GM21723 (cell line): ENCODE results near the gene TOX2.

ENCODE experiments used
- ATAC-seq: cut with Tn5 transposase; IDR thresholded peaks from one replicate; pipeline ENCODE4 v1.9.1; 2021; ENCODE audit warnings: mild to moderate bottlenecking, moderate library complexity; ENCODE audit not compliant: unreplicated experiment

TOX2 gene

DNA sequence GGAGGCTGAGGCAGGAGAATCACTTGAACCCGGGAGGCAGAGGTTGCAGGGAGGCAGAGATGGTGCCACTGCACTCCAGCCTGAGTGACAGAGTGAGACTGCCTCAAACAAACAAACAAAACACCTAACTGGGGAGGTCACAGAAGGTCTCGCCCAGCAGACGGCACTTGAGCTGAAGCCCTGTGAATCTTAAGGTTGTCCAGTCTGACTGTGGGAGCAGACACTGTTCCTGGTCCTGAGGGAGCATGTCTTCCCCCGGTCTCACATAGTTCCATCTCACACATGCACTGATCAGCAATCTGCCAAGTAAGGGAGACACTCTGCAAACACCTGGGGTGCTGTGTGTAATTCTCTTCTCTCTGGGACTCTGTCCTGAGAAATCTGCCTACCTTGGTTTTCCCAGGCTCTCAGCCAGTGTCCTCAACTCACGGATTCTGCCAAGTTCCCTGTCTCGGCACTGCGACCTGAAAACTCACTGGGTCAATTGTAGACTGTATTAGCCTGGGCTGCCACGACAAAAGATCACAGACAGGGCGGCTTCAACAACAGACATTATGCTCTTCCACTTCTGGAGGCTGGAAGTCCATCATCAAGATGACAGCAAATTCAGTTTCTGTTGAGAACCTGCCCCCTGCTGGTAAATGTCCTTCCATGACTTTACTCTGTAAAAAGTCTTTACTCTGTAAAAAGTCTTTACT is 178.0 kb downstream of the TOX2 start:
- ATAC-seq, result no peak

DNA sequence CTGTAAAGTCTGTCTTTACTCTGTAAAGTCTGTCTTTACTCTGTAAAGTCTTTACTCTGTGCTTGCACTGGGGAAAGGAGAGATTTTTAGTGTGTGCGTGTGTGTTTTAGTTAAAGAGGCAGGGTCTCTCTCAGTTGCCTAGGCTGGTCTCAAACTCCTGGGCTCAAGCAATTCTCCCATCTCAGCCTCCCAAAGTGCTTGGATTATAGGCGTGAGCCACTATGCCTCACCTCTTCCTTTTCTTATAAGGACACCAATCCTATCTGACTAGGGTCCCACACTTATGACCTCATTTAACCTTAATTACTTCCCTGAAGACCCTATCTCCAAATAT is 178.6 kb downstream of the TOX2 start:
- no peak for ATAC-seq

DNA sequence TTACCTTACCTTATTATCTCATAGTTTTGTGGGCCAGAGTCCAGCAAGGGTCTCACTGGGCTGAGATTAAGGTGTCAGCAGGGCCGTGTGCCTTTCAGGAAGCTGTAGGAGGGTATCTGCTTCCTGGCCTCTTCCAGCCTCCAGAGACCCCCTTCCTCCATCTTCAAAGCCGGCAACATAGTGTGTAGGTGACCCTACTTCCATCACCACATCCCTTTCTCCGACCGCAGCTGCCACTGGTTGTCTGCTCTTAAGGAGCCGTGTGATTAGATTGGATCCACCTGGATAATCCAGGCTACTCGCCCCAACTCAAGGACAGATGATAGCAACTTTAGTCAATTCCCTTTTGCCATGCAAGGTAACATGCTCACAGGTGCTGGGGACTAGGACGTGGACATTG is 181.2 kb downstream of the TOX2 start:
- ATAC-seq, result no peak

DNA sequence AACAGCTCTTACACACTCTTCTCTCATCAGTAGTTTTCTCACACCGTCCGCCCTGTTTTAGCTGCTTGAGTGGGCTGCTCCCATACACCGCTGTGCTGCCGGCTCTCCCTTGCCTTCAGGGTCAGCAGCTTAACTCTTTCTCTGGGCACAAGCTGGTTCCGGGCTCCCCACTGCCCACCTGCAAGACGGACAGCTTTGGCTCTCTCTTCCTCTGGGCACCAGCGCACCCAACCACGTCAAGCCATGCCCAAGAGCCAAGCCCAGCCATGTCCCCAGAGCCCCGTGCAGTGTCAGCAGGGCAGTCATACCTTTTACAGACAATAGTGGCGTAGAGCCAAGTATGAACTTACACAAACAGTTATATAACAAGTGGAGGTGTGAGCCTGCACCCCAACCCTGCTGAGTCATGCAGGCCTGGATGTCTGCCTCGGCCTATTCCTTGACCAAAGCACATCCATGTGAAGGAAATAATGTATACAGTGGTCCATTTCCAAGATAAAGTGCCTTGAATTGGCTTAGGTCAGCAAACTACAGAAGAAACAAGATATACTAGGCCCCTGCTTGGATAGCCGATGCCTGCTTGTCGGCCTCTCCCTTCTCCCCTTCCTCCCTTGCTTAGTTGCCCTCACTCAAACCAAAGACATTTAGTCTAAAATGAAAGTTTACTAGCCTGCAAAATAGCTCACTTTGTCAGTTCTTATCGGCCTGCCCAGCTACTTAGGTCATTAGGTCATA is 183.0 kb downstream of the TOX2 start:
- ATAC-seq, result no peak

DNA sequence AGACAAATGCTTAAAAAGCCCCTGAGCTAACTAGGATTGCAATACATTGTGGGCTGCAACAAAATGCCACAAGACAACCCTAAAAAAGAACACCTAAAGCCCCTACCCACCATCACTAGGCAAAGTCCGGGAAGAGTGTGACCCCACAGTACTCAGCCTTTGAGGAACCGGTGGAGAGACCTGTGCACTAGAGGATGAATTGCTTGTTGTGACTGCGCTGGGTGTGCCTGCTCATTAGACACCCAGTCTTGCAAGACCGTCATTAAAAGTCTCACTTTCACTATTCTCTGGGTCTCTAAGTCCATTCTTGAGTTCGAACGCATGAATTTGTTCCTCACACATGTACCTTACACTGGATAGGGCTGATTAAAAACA is 183.6 kb downstream of the TOX2 start:
- ATAC-seq, result no peak

DNA sequence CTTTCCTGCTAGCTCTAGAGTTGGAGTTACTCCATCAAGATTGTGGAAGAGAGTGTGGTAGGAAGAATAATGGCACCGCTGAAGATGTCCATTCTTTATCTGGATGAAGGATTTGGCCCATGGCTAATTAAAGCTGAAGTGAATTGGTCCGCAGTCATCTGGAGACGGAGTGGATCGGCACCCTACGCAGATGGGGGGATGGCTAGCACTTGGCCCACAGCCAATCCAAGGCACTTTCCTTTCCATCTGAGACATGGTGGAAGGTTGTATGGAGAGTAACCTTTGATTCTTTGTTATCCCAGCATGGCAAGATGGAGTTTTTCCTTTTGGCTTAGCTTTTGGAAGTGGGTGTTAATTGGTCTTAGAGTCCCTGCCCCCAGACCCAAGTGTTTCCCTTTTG is 184.0 kb downstream of the TOX2 start:
- ATAC-seq, result no peak

DNA sequence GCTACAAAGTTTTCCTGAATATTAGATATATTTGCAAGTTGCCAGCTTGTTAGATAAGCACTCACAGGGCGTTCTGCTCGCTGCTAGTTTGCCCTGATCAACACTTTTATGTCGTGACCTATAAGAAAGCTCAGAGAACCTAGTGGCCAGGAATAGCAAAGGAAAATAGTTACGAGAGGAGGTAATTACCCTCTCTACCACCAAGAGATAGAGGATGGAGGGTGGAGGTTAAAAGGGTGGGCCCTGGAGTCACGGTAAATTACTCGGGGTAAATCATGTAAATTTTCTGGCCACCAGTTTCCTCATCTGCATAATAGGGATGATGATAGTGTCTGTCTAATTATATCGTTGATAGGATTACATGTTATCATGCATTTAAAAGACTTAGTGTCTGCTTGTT is 185.2 kb downstream of the TOX2 start:
- no peak for ATAC-seq

DNA sequence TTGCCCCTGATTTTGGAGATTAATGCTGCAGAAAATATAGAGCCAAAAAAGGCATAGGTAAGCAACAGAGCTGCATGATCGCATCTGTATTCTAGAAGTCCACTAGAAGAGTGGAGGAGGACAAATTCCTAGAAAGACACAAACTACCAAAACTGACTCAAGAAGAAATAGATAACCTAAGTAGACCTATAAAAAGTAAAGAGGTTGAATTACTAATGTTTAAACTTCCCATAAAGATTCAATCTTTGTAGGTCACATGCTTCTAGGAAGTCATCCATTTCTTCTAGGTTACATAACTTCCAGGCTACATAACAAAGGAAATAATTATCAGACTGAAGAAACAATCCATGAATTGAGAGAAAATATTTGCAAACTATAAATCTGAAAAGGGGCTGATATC is 187.9 kb downstream of the TOX2 start:
- ATAC-seq, result no peak

DNA sequence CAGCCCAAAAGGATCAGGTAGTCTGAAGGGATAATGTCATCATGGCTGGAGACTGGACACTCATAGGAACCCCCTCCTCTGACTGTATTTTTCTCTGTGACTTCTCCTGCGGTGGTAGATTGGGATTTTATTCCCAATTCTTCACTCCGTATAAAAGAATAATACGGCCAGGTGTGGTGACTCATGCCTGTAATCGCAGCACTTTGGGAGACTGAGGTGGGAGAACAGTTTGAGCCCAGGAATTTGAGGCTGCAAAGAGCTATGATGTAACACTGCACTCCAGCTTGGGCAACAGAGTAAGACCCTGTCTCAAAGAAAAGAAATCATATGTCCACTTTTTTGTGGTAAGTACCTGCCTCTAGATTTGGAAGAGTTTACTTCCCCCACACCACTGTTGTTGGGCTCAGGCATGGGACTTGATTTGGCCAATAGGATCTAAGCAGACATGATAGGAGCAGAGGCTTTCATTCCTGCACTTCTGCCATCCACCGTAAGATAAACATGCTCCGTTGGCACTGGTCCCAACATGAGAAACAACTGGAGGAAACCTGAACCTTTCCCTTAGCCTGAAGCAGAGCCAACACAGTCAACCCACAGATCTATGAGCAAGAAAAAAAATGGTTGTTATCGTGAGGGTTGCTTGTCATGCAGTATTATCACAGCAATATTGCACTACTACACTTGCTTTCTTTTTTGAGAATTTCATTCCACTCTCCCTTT is 190.3 kb downstream of the TOX2 start:
- ATAC-seq, result no peak

DNA sequence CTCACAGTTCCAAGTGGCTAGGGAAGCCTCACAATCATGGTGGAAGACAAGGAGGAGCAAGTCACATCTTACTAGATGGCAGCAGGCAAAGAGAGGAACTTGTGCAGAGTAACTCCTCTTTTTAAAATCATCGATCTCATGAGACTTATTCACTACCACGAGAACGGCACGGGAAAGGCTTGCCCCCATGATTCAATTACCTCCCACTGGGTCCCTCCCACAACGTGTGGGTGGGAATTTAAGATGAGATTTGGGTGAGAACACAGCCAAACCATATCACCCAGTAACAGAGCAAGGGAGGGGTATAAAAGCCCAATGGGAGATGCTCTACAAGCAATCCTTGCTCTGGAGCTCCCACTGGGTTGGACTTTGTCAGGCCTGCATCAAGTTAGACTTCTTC is 192.0 kb downstream of the TOX2 start:
- no peak for ATAC-seq

DNA sequence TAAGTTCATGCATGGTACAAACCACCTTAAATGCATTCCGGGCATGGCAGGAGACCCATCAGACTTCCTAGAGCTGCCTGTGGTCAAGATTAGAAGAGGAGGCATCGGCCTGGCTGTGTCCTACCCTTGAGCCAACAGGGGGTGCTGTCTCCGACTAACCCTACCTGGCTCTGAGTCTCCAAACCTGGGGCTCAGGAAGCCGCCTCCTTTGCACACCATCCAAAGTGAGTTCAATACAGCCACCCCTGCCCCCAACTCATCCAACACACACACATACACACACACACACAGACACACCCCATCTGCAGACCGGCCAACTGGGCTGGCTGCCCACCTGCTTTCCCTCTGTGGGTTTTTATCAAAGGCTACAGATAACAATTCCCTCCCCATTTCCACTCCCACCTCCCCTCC is 195.3 kb downstream of the TOX2 start:
- ATAC-seq, result no peak

DNA sequence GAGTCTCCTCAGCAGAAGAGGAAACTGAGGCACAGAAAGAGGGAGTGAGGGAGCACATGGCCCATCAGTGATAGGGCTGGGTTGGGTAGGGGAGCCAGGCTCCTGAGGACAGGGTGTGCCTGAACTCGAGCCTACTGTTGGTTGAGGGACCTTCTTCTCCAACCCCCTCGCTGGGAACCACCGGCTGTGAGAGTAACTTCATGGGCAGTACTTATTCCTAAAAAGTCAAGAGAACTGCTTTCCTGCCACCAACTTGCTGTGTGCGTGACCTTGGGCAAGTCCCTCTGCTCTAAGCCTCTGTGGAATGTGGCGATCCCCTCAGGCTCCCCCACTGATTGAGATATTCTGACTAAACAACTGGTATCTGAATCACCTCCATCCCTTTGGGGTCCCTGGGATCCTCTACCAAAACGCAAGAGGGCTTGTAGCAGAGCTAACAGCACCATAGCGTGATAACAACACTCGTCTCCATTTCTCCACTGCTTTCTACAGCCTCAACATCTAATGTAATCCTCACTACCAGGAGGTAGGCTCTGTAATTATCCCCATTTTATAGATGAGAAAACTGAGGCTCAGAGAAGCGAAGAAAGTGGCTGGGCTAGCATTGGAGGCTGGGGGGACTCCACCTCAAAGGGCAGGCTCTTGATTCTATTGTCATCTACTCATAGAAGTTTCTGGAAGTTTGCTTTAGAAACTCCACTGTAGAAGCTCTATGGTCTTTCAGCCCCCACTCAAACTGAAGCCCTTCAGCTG is 196.3 kb downstream of the TOX2 start:
- no peak for ATAC-seq

DNA sequence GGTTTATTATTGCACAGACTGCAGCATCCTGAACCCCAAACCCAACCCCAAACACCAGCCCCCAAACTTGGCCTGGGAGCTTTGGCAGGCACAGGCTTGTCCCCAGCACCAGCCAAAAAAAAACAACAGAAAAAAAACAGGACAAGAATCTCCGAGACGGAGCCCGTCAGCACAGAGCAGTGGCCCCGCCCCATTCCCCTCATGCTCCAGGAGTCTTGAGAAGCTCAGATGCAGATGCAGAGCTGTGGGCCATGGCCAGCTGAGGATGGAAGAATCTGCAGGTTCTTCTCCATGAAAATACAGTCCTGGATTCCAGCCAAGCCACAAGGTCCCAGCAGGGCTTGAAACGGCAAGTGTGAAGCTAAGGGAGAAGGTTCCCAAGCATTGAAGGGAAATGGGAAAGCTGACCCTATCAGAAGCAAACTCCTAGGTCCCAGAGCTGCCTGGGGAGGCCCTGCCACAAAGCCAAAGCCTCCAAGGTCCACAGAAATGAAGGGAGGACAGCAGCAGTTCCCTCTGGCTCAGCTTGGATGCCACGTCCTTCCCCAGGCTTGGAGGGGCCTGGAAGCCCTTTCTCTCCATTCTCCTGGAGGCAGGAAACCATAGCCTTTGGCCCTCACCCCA is 197.2 kb downstream of the TOX2 start:
- no peak for ATAC-seq

DNA sequence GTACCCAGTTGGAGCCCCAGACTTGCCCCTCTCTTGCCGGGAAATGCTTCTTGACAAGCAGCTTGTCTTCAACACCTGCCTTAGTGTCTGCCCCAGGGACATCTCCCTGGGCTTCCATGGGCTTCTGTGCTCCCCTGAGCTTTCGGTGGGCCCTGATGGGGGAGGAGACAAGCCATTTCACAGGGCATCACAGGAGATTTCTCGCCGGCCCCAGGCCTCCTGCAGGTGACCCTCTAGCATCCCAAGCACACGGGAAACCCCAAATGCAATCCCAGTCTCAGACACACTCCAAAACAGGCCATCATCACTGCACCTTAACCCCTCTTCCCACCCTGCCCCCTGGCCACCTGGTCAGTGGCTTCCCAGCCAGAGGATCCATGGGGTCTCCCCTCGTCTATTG is 197.8 kb downstream of the TOX2 start:
- no peak for ATAC-seq

DNA sequence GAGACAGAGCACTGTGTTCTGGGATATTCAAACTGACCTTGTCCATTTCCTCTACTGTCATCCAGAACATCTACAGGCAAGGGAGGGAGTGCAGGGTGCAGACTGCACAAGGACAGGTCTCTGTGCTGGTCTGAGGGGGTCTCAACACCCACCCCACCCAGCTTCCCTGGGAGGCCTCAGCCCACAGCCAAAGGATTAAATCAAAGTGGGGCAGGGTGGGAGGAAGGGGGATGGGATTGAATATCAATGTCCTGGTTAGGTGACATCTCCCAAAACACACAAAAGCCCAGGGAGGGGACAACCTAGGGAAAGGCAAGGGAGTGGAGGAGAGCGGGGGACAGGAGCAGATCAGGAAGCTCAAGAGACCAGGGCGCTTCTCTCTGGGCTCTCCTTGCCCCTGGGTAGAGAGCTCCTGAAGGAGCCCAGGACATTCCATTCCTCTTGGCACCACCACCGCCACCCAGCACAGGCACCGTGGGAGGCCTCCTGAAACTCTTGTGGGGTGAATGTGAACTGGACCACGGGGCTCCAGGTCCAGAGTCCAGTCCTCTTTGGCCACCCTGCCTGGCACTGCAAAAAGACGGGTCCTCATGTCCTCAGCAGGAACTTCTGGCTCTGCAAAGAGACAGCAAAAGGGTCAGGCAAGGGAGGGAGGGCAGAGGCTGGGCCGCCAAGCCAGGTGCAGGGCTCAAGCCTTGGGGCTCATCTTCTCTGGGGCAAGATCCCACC is 198.4 kb downstream of the TOX2 start:
- ATAC-seq, result no peak

DNA sequence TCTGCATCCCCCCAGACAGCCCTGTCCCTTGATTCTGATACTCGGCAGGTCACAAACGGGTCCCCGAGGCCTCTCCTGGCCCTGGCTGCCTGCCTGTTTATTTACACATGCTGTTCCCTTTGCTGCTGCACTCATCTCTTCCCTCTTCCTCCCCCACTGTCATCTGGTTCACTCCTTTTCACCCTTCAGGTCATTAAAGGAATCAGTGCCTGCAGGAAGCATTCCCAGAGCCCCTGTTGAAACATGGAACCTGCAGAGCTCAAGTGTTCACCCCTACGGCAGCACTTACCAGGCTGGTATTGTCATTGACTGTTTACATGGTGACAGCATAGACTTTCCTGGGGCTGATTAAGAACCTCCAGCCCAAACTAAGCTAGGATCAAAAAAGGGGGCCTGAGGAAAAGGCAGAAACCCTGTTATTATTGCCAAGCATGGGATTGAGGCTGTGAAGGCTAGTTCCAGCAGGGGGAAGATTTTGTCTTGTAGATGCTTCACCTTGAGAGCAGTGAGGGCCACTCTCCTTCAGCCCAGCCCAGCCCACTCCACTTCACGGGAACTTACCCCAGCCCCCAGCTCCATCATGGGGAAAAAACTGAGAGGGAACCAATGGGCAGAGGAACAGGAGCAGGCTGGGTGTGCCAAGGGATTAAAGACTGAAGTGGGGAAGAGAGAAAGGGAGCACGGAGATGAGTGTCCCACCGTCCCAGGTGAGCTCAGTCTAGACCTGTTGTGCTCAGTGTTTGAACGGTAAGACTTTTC is 199.1 kb downstream of the TOX2 start:
- no peak for ATAC-seq

DNA sequence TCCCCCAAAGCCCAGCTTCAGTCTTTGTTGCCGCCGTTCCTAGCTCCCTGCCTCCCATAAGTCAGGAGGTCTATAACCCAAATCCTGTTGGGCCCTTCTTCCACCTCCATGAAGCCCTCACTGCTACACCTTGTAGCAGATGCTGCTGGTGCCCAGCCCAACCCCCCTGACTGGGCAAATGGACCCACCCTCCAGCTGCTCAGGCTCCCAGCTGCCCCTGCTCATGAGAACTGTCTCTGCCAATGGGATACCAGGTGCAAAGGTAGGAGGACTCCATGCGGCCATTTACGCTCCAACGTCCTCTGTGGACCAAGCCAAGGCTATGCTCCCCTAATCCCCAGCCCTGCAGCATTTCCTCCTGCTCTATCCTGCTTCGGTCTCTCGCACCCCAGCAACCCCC is 200.5 kb downstream of the TOX2 start:
- no peak for ATAC-seq

DNA sequence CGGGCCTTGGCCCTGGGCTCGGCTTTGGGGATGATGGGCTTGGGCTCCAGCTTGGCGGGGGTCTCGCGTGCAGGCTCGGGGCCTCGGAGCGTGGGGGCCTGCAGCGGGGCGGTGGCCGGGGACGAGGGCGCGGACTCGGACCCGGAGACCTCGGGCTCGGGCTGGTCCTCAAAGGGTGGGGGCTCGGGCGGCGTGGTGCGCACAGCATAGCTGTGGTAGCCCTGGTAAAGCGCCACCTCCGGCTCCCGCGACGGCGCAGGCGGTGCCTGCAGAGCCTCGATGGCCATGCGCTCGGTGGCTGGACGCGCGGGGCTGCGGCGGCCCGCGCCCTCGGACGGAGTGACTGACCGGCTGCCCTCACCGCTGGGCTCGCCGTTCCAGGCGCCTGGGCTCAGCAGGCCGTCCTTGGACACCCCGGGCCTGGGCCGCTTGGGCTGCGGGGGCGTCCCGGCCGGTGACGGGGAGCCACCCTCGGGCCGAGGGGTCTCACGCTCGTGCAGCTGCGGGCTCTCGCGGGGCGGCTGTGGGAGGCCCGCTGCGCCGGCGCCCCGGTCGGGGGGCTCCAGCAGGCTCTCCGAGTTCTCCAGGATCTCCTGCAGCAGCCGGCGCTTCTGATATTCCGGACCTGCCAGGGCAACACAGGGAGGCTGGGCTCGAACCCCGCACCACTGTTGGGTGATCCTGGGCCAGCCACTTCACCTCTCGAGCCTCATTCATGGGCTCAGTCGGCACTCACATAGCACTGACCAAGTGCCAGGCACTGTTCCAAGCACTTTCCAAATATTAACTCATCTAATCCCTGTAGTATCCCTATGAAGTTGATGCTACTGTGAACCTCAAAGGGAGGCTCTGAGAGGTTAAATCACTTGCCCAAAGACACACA is 201.4 kb downstream of the TOX2 start:
- no peak for ATAC-seq
